ENCODE measurements around the gene CROCC. TPM values are rescaled to one million over a fixed set of nuclear protein-coding genes. Genes with fewer than 3 reads are reported as not detected.

CROCC gene
- total RNA-seq, 1 donor from 2014 or later = 6.8 TPM

DNA sequence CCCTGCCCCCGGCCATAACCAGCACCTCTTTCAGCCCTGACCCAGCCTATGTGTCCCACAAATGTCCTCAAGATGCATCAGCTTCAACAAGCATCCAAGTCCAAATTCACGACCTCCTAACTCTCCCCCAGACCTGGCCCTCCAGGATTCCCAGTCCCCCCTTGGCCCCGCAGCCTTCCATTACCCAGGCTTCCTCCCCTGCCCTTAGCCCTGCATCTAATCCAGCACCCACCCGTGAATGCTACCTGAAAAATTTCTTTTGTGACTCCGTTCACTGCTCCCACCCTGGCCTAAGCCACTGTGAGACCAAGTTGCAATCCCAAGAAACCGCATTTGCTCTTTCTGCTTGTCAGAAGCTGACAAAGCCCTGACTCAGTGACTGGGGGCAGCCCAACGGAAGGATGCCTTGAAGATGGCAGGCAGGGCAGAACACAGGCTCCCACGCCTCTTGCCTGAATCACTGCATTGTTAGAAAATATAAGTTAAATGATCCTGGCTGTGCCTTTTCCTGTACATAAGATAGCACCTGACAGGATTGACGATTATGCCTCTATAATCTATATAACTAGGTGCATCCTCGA lies 59.6 kb downstream of the CROCC start:
- Histone ChIP-seq H3K27ac (ENCODE audit: low read depth, low read length) (no peak overlapping the region), H3K27me3 (ENCODE audit: control insufficient read depth in 3 of 3, insufficient read depth in 3 of 3, low read length in 3 of 3) (peaks cover 5 to 16% (median 9%) of the 10 kb centered on the region in 3 donors), H3K4me3 (ENCODE audit: low read length in 3 of 3) (no peak overlapping the region), H3K9me3 (ENCODE audit: control insufficient read depth in 3 of 3, low read length in 3 of 3) (no peaks in the 10 kb centered on the region), H3K9ac (ENCODE audit: low read depth in 1 of 3, low read length in 3 of 3) (no peak overlapping the region), H3K36me3 (ENCODE audit: control insufficient read depth in 3 of 3, insufficient read depth in 3 of 3, low read length in 3 of 3) (peaks cover 0 to 6% (median 4%) of the 10 kb centered on the region in 3 donors), H3K4me1 (ENCODE audit: control insufficient read depth in 3 of 3, insufficient read depth in 3 of 3, low read length in 3 of 3) (peaks cover 0 to 3% (median 2%) of the 10 kb centered on the region in 3 donors)

DNA sequence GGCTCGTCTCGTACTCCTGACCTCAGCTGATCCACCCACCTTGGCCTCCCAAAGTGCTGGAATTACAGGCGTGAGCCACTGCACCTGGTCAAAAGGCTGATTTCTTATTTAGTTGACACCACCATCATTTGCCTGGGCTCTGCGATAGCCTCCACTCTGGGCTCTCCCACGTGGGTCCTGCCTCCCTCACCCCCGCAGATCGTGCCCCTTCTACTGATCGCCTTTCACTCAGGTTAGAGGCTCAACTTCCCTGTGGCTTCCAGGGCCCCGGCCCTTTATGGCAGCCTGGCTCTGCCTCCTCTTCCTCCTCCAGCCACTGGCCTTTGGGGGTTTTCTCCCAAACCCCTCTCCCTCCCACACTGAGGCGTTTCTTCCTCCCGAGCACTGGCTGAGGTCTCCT lies 61.2 kb downstream of the CROCC start:
- no peaks in the 10 kb centered on the region for H3K9me3 ChIP-seq (ENCODE audit: control insufficient read depth in 3 of 3, low read length in 3 of 3)
- peaks cover 5 to 16% (median 9%) of the 10 kb centered on the region in 3 donors for H3K27me3 ChIP-seq (ENCODE audit: control insufficient read depth in 3 of 3, insufficient read depth in 3 of 3, low read length in 3 of 3)
- H3K36me3 ChIP-seq (ENCODE audit: control insufficient read depth in 3 of 3, insufficient read depth in 3 of 3, low read length in 3 of 3) = peaks cover 9 to 20% (median 14%) of the 10 kb centered on the region in 3 donors
- peaks cover 0 to 3% (median 2%) of the 10 kb centered on the region in 3 donors for H3K4me1 ChIP-seq (ENCODE audit: control insufficient read depth in 3 of 3, insufficient read depth in 3 of 3, low read length in 3 of 3)
- no peak overlapping the region for H3K4me3 ChIP-seq (ENCODE audit: low read length in 3 of 3)
- H3K9ac ChIP-seq (ENCODE audit: low read depth in 1 of 3, low read length in 3 of 3) = no peak overlapping the region
- H3K27ac ChIP-seq (ENCODE audit: low read depth, low read length) = no peak overlapping the region

DNA sequence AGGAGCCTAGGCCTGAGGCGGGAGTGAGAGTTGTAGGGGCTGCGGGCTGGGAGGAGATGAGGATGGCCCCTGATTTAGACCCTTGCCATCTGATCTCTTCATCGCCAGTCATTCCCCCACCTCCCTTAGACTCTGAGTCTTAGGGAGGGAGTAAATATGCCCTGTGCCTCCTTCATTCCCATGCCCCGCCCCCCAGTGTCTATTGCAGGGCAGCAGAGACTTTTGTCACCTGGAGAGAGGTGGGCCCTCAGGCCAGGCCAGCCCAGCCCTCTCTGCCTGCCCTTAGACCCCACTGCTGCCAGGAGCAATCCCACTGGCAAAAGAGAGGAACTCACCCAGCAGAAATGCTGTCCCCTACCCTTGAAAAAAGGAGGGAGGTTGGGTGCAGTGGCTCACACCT lies 61.9 kb downstream of the CROCC start:
- Histone ChIP-seq H3K27ac (ENCODE audit: low read depth, low read length) (no peak overlapping the region), H3K27me3 (ENCODE audit: control insufficient read depth in 3 of 3, insufficient read depth in 3 of 3, low read length in 3 of 3) (peaks cover 5 to 16% (median 9%) of the 10 kb centered on the region in 3 donors), H3K36me3 (ENCODE audit: control insufficient read depth in 3 of 3, insufficient read depth in 3 of 3, low read length in 3 of 3) (peaks cover 15 to 25% (median 18%) of the 10 kb centered on the region in 3 donors), H3K9me3 (ENCODE audit: control insufficient read depth in 3 of 3, low read length in 3 of 3) (no peaks in the 10 kb centered on the region), H3K4me1 (ENCODE audit: control insufficient read depth in 3 of 3, insufficient read depth in 3 of 3, low read length in 3 of 3) (peaks cover 0 to 3% (median 2%) of the 10 kb centered on the region in 3 donors), H3K4me3 (ENCODE audit: low read length in 3 of 3) (no peak overlapping the region), H3K9ac (ENCODE audit: low read depth in 1 of 3, low read length in 3 of 3) (no peak overlapping the region)

DNA sequence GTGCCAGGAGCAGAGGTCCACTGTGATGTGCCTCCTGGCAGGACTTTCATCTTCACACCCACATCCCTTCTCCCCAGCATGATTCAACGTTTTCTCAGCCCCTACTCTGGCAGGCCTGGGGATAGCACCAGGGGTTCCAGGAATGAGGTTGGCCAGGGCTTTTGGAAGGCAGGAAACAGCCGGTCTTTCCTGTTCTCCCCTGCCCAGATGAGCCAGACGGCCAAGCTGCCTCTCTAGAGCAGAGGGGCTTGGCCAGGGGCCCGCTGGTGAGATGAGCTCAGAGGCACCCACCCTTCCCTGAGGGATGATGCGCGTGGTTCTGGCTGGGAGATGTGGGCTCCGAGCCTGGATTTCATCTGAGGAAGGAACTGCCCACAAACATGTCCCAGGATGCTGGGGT lies 63.0 kb downstream of the CROCC start:
- Histone ChIP-seq H3K9ac (ENCODE audit: low read depth in 1 of 3, low read length in 3 of 3) (no peak overlapping the region), H3K27ac (ENCODE audit: low read depth, low read length) (no peak overlapping the region), H3K4me1 (ENCODE audit: control insufficient read depth in 3 of 3, insufficient read depth in 3 of 3, low read length in 3 of 3) (peaks cover 0 to 3% (median 0%) of the 10 kb centered on the region in 3 donors)

DNA sequence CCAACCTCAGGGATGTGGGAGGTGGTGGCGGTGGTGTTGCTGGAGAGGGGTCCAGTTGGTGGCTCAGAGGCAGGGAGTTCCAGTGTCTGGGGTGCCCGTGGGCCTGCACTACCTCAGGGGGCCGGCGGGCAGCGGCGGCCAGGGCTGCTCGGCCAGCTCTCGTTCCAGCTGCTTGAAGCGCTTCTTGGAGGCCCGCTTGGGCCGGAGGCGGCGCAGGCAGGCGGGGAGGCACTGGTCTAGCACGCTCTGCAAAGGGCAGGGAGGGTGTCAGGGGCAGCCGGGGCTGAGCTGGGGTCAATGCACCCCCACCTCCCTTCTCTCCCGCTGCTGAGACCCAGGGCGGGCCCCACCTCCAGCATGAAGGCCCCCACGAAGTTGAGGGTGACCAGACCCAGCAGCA lies 64.4 kb downstream of the CROCC start:
- Histone ChIP-seq H3K27me3 (ENCODE audit: control insufficient read depth in 3 of 3, insufficient read depth in 3 of 3, low read length in 3 of 3) (peaks cover under 1 to 6% (median 2%) of the 10 kb centered on the region in 3 donors), H3K9me3 (ENCODE audit: control insufficient read depth in 3 of 3, low read length in 3 of 3) (no peaks in the 10 kb centered on the region), H3K27ac (ENCODE audit: low read depth, low read length) (no peak overlapping the region), H3K36me3 (ENCODE audit: control insufficient read depth in 3 of 3, insufficient read depth in 3 of 3, low read length in 3 of 3) (peaks cover 19 to 34% (median 24%) of the 10 kb centered on the region in 3 donors), H3K9ac (ENCODE audit: low read depth in 1 of 3, low read length in 3 of 3) (no peak overlapping the region), H3K4me3 (ENCODE audit: low read length in 3 of 3) (no peak overlapping the region), H3K4me1 (ENCODE audit: control insufficient read depth in 3 of 3, insufficient read depth in 3 of 3, low read length in 3 of 3) (no peaks in the 10 kb centered on the region)

More for the DNA sequence above, 63.0 kb downstream of the CROCC start:
- H3K36me3 ChIP-seq (ENCODE audit: control insufficient read depth in 3 of 3, insufficient read depth in 3 of 3, low read length in 3 of 3) = peaks cover 15 to 29% (median 22%) of the 10 kb centered on the region in 3 donors
- H3K4me3 ChIP-seq (ENCODE audit: low read length in 3 of 3) = no peak overlapping the region
- H3K27me3 ChIP-seq (ENCODE audit: control insufficient read depth in 3 of 3, insufficient read depth in 3 of 3, low read length in 3 of 3) = peaks cover 5 to 12% (median 9%) of the 10 kb centered on the region in 3 donors
- no peaks in the 10 kb centered on the region for H3K9me3 ChIP-seq (ENCODE audit: control insufficient read depth in 3 of 3, low read length in 3 of 3)

DNA sequence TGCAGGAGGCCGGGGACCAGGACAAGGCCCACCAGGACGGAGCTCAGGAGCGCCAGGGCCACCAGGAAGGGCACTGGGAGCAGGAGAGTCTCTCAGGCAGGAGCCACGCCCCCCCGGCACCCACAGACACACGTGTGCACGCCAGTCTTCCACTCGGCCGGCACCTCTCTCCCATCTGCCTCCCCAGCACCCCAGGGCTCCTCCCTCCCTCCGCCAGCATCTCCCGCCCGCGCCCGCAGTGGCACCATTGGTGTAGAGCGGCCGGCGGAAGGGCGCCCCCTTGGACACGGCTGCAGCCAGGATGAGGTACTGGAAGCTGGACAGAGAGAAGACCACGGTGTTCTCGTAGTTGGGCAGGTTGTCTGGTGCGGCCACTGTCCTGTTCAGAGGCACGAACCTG lies 64.8 kb downstream of the CROCC start:
- Histone ChIP-seq H3K9ac (ENCODE audit: low read depth in 1 of 3, low read length in 3 of 3) (no peak overlapping the region), H3K4me1 (ENCODE audit: control insufficient read depth in 3 of 3, insufficient read depth in 3 of 3, low read length in 3 of 3) (no peaks in the 10 kb centered on the region), H3K27ac (ENCODE audit: low read depth, low read length) (no peak overlapping the region), H3K36me3 (ENCODE audit: control insufficient read depth in 3 of 3, insufficient read depth in 3 of 3, low read length in 3 of 3) (peaks cover 19 to 35% (median 26%) of the 10 kb centered on the region in 3 donors), H3K27me3 (ENCODE audit: control insufficient read depth in 3 of 3, insufficient read depth in 3 of 3, low read length in 3 of 3) (peaks cover 0 to 2% (median 0%) of the 10 kb centered on the region in 3 donors), H3K4me3 (ENCODE audit: low read length in 3 of 3) (no peak overlapping the region), H3K9me3 (ENCODE audit: control insufficient read depth in 3 of 3, low read length in 3 of 3) (no peaks in the 10 kb centered on the region)

DNA sequence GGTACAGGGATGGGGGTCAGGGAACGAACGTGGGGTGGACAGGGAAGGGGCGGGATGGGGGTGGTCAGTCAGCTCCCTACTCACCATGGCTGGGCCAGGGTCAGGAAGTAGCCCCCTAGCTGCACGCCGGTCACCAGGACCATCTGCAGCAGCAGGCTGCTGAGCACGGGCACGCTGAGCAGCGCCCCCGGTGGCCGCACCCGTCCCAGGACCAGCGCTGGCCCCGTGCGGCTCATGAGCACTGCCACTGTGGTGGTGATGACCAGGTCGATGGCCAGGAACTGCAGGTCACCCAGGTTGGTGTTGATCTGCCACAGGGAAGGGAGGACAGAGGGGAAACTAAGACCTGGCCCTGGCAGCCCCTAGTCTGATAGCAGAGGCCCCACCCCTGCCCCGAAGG lies 65.2 kb downstream of the CROCC start:
- H3K27me3 ChIP-seq (ENCODE audit: control insufficient read depth in 3 of 3, insufficient read depth in 3 of 3, low read length in 3 of 3) = no peaks in the 10 kb centered on the region
- H3K4me3 ChIP-seq (ENCODE audit: low read length in 3 of 3) = no peak overlapping the region
- H3K27ac ChIP-seq (ENCODE audit: low read depth, low read length) = no peak overlapping the region
- H3K36me3 ChIP-seq (ENCODE audit: control insufficient read depth in 3 of 3, insufficient read depth in 3 of 3, low read length in 3 of 3) = peaks cover 19 to 39% (median 29%) of the 10 kb centered on the region in 3 donors
- no peaks in the 10 kb centered on the region for H3K9me3 ChIP-seq (ENCODE audit: control insufficient read depth in 3 of 3, low read length in 3 of 3)
- H3K4me1 ChIP-seq (ENCODE audit: control insufficient read depth in 3 of 3, insufficient read depth in 3 of 3, low read length in 3 of 3) = no peaks in the 10 kb centered on the region
- no peak overlapping the region for H3K9ac ChIP-seq (ENCODE audit: low read depth in 1 of 3, low read length in 3 of 3)

DNA sequence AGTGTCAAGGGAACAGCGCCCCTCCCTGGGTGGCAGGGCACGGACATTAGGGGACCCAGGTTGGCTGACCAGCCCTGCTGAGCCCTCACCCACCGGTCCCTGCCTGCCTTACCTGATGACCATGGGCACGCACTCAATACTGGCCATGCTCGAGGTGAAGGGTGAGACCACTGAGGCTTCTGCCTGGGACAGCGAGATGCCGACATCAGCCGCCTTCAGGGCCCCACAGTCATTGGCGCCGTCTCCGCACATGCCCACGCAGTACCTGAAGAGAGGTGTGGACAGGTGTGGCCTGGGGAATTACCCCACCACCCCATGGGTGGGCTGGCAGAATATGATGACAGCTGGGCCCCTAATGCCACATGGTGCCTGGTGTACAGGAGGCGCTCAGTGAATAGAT lies 66.5 kb downstream of the CROCC start:
- no peaks in the 10 kb centered on the region for H3K4me1 ChIP-seq (ENCODE audit: control insufficient read depth in 3 of 3, insufficient read depth in 3 of 3, low read length in 3 of 3)
- H3K9me3 ChIP-seq (ENCODE audit: control insufficient read depth in 3 of 3, low read length in 3 of 3) = no peaks in the 10 kb centered on the region
- H3K36me3 ChIP-seq (ENCODE audit: control insufficient read depth in 3 of 3, insufficient read depth in 3 of 3, low read length in 3 of 3) = peaks cover 19 to 46% (median 33%) of the 10 kb centered on the region in 3 donors
- H3K9ac ChIP-seq (ENCODE audit: low read depth in 1 of 3, low read length in 3 of 3) = no peak overlapping the region
- H3K27ac ChIP-seq (ENCODE audit: low read depth, low read length) = no peak overlapping the region
- H3K27me3 ChIP-seq (ENCODE audit: control insufficient read depth in 3 of 3, insufficient read depth in 3 of 3, low read length in 3 of 3) = no peaks in the 10 kb centered on the region
- no peak overlapping the region for H3K4me3 ChIP-seq (ENCODE audit: low read length in 3 of 3)

DNA sequence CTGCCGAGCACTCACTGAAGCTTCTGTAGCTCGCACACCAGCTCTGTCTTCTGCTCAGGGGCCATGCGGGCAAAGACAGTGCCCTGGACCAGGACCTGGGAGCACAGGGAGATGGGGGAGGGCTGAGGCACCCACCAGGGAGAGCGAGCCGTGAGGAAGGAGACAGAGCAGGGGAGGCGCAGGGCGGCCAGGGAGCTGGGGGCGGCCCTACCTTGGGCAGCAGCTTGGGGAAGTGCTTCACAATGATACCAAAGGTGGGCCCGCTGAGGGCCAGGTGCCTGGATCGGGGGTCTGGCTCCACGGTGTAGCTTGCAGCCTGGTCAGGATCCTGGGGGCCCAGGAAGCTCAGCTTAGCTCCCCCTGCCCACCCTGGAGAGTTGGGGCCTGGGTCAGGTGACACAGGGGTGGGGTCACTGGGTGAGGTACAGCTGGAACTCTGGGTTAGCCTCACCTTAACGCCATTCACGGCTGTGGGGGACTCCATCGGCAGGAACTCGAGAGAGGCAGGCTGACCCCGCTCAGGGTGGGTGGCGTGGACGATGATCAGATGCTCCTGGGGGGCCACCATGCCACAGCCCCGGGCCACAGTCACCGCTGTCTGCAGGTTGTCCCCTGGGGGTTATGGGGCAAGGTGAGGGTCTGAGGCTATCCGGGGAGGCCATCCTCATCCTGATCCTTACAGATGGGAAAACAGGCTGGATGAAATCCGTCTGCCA lies 68.1 kb downstream of the CROCC start:
- H3K36me3 ChIP-seq (ENCODE audit: control insufficient read depth in 3 of 3, insufficient read depth in 3 of 3, low read length in 3 of 3) = peaks cover 19 to 46% (median 33%) of the 10 kb centered on the region in 3 donors
- no peaks in the 10 kb centered on the region for H3K4me1 ChIP-seq (ENCODE audit: control insufficient read depth in 3 of 3, insufficient read depth in 3 of 3, low read length in 3 of 3)
- H3K9ac ChIP-seq (ENCODE audit: low read depth in 1 of 3, low read length in 3 of 3) = no peak overlapping the region
- no peak overlapping the region for H3K4me3 ChIP-seq (ENCODE audit: low read length in 3 of 3)
- no peaks in the 10 kb centered on the region for H3K9me3 ChIP-seq (ENCODE audit: control insufficient read depth in 3 of 3, low read length in 3 of 3)
- no peaks in the 10 kb centered on the region for H3K27me3 ChIP-seq (ENCODE audit: control insufficient read depth in 3 of 3, insufficient read depth in 3 of 3, low read length in 3 of 3)
- H3K27ac ChIP-seq (ENCODE audit: low read depth, low read length) = no peak overlapping the region

DNA sequence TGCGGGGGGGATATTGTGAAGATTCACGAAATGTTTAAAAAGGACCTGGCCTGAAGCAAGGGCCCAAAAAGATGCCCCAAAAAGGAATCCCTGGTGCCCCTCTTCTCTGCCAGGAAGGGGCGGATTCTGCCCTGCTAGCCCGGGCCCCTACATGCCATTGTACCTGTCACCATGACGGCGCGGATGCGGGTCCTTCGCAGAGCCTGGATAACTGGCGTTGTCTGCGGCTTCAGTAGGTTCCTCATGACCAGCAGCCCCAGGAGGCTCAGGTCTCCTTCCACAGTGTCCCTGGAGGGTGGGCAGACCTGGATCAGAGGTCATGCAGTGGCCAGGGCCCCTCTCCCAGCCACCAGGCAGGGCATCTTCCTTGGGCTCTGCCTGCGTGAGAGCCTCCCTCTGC lies 69.8 kb downstream of the CROCC start:
- Histone ChIP-seq H3K9me3 (ENCODE audit: control insufficient read depth in 3 of 3, low read length in 3 of 3) (no peaks in the 10 kb centered on the region), H3K4me3 (ENCODE audit: low read length in 3 of 3) (no peak overlapping the region), H3K4me1 (ENCODE audit: control insufficient read depth in 3 of 3, insufficient read depth in 3 of 3, low read length in 3 of 3) (no peaks in the 10 kb centered on the region), H3K36me3 (ENCODE audit: control insufficient read depth in 3 of 3, insufficient read depth in 3 of 3, low read length in 3 of 3) (peaks cover 25 to 47% (median 33%) of the 10 kb centered on the region in 3 donors), H3K27me3 (ENCODE audit: control insufficient read depth in 3 of 3, insufficient read depth in 3 of 3, low read length in 3 of 3) (no peaks in the 10 kb centered on the region), H3K27ac (ENCODE audit: low read depth, low read length) (no peak overlapping the region), H3K9ac (ENCODE audit: low read depth in 1 of 3, low read length in 3 of 3) (no peak overlapping the region)

Data from skeletal muscle tissue (tissue), 4 donors.